Activated T-cell treated with anti-CD3 and anti-CD28 coated beads, Interleukin-2, amount 50 U/mL, for 48 hours (primary cell): Measurements from ENCODE around the gene SPATA3.

Source experiments
- DNase-seq, 2 experiments: peaks; one replicate each; pipeline ENCODE4 v3.0.0-alpha.2; 2020

SPATA3 gene

DNA sequence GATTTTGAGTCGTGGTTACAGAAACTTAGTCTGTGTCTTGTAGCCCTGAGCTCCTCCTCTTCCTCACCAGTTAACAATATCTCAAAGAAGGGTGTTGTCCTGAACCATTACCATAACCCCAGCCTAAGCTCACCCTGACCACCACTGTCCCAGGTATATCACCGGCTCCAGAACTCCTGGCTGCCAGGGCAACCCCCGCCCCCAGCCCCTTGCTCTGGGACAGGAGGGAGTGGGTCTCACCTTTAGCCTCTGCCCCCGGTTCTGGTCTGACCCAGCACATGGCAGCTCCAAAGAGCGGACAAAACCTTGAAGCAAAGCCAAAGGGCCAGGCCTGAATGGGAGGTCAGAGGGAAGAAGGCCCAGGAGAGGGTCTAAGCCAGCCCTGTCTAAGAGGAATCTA, 55.2 kb downstream of the SPATA3 start:
- DNase-seq = no peak

DNA sequence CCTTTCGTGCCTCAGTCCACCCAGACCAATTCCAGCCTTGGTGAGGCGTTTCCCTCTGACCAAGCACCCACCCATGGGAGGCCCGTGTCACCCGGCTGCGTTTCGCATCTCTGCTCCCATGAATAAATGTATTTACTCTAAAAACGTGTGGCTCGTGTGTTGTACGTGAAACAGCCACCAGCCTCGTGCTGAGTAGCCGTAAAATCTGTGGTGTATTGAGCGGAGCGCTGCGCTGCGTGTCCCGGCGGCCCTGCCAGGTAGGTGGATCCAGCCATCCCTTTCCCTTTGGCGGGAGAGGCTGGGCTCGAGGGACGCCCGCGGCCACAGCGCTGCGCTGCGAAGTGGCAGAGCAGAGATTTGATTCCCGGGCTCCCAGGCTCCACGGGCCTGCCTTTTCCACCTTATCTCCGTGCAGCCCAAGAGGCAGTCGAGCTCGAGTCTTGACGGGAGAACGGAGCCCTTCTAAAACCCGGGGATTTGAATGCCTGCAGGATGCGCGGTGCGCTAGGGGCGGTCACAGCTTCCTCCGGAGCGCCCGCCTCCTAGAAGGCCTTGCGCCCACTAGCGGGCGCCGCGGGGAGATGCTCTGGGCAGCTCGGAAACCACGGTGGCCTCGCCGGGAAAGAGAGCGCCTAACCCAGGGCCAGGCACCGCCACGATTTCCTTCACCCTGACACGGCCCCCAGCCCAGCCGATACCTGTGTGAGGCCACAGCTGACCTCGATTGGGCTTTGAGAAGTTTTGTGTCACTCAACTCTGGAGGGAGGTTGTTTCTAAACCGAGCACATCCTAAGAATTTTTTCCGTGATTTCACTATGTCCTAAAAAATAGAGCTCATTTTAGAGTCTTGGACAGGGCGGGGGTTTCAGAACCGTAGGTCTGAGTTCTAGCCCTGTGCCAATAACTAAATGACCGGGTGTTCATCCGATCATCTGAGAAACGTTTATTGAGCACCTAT, 56.9 kb downstream of the SPATA3 start:
- peak; percentile 87 to 90 for DNase-seq

DNA sequence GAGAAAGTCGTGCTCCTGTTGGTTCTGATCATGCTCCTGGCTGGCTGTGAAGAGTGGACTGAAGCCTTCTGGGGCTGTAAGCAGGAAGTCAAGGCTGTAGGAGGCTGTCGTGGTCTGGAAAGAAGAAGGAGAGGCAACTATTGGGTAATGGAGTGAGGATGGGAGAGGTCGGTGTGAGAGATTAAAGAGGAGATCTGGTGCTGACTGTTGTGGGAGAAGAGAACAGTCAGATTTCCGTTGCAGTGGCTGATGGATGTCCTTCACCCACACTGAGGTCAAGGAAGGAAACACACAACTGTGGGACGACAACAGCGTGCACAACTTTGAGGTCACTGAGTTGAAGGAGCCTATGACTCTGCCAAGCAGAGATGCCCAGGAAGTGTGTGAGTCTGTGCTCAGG, 57.9 kb downstream of the SPATA3 start:
- DNase-seq = no peak

DNA sequence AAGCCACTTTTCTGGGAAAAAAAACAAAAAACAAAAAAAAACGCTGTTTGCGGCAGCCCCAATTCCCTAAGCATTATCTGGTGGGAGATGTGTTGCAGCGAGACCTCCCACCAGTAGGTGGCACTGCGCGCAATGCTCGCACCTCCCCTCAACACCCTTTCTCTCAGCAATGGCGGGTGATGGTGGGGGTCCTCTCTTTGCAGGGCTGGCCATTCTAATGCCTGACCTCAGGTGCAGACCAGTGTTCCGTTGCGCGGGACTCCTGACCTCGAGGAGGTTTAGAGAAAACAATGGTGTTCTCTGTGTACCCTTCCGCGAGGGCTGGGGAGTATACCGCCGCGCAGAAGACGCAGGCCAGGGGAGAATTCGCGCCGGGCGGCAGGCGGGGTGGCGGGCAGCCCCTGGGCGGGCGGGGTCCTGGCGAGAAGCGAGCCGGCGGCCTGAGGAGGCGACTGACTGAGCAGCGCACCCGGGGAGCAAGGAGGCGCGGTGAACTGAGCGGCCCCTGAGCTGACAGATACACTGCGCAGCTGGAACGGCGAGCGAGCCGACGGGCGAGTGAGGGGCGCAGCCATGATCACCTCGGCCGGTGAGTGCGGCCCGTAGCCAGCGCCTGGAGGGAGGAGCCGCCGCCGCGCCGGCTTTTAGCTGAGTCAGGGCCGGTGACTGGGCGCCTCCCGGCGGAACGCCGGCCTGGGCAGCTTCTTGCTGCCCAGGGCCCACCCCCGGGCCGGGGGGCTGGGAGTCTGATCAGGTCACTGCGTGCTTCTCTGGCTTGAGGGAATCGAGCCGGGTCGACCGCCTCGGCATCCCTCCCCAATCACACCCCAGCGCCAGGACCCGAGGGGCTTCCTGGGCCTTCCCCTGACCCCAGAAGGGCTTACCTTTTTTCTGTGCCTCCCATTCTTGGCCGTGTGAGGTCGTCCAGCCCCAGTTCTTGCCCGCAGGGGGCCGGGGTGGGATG, 60.8 kb downstream of the SPATA3 start, which contains the start of gene PSMD1:
Gene PSMD1 (plus strand): TSS at position 415 of the 964 bp plus-strand sequence. CDS start 159 bp downstream, at position 574.
- DNase-seq = peak; percentile 96 to 97

DNA sequence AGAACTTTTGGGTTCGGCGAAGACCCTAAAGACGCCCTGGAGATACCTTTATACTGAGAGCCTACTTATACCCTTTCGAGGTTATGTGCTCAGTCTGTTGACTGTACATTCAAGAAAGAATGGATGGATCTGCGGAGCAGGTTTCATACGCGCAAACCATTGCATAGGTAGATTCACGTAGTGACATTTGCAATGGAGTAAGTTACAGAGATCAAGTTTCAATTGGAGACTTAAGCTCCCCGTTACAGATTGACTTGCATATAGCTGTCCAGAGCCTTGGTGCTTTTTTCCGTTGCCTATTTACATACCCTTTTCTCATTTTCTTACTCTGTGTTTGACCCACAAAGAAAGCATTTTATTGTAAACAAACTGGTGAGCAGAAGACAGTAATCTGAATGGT, 61.7 kb downstream of the SPATA3 start:
- no peak for DNase-seq
